ENCODE measurements around the gene DCAF11.

GRCh38 chr14:24146978-24147760 is 32.6 kb downstream of the DCAF11 start, which contains the start of gene RNF31:
- peak; percentile 11 to 49 for TF ChIP-seq POLR2A (IDR thresholded peaks at IDR 0.05)
- TF ChIP-seq CTCF (IDR thresholded peaks at IDR 0.05): peak in 1 of 4 experiments; percentile 5

Measured in uterus (tissue), 2 donors.